ENCODE data around the gene VN1R5.
"Not testable (repeated sequence)": the region's sequence is repeated elsewhere in the genome, so short reads cannot be mapped to it uniquely, and the experiment has no call there.

The VN1R5 gene

DNA sequence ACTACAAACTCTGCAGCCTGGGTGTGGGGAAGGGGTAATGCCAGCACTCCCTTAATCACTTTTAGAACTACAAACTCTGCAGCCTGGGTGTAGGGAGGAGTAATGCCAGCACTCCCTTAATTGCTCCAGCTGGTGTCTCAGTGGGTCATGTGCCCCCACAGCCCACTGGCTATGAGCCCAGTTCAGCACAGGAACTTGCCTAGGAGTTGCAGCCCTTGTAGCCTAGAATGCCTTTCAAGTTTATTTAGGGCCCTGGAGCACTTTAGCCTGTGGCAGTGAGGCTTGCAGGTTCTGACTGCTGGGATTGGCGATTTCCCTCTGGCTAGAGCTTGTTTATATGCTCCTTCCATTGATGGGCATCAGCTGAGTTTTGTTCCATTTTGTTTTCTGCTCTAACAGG is 17.1 kb downstream of the VN1R5 start:
- no peak for DNase-seq (ENCODE audit: low read depth in 2 of 3, low spot score in 2 of 3)

DNA sequence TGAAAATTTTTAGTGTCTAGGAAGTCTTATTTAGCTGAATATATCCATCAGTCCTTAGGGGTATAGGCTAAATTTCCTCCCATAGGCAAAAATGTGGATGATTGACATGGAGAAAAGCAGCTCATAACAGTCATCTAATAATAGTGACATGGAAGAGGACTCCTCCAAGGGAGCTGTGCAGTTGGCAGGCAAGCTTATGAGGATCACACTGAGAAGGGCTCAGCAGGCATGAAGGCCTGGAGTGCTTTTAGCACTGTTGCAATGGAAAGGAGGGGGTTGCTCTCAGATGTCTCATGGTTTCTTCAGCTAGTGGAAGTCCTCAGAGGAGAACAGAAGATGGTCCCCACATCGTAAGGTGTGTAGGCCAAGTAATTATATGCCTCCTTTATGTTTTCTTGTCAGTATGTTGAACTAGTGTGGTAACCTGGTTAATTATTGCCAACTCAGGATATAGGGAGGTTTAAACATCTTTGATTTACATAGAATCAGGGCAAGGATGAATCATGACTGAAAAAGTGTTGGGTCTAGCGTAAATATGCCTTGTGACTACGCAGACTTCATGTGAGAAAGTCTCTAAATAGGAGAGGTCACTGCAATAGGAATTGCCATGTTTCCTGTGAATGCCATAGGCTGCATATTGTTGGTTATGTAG is 18.9 kb downstream of the VN1R5 start:
- DNase-seq (ENCODE audit: low read depth in 2 of 3, low spot score in 2 of 3) = no peak

DNA sequence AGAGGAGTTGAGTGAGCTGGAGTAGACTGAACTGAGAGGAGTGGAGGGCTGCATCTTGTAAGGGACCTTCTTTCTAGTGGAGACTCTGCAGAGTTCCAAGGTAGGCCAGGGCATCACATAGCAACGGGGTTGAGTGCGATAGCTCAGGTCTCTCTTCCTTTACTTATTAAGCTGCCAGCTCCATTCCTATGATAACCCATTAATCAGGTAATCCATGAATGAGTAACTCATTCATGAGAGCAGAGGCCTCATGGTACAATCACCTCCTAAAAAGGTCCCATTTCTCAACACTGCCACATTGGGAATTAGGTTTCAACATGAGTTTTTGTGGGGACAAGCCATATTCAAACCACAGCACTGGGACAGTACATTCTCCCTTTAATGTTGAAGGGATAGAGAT is 21.3 kb downstream of the VN1R5 start:
- DNase-seq (ENCODE audit: low read depth in 2 of 3, low spot score in 2 of 3) = no peak

DNA sequence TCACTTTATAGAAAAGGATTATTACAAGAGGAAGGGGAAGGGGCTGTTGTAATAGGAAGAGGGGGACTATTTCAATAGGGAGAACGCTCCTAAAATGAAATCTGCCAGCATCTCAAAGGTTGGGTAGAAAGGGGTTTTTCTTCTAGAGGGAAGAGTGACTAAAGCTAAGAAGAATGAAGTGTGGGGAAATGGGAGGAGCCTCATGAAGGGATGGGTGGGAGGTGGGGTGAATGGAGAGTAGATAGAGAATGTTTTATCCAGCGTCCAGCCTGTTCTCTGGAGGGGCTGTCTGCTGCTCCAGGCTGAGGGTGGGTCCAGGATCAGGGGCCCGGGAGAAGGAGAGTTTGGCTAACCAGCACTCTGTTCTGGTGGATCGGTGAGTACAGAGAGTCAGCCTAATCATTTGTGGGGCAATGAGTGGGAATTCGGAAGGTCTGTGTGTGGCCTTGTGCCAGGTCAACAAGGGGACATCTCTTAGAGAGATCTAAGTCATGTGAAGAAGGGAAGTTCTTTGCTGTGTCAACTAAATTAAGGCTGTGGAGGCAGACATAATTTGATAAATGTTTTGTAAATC is 25.2 kb downstream of the VN1R5 start:
- no peak for DNase-seq (ENCODE audit: low read depth in 2 of 3, low spot score in 2 of 3)

DNA sequence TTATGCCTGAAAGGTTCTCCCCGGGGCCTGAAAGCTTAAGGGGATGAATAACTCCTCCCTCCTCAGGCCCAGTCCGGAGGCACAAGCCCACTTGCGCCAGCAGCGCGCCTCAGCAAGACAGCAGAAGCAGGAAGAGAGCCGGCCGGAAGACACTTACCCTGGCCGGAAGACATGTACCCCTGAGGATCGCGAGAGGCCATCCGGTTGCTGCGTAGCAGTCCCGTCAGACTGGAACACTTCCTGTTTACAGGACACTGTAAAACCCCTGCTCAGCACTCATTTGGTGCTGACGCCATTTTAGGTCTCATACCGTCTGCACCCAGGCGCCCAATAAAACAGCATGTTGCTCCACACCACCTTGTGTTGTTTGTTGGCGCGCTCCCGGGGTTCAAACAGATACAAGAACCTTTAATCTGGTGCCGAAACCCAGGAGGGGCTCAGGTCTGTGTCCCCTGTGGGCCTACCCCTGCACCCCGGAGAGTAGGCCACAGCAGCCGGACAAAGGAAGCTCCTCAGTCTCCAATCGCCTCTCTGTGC is 30.3 kb downstream of the VN1R5 start:
- DNase-seq (ENCODE audit: low read depth in 2 of 3, low spot score in 2 of 3) = no peak

DNA sequence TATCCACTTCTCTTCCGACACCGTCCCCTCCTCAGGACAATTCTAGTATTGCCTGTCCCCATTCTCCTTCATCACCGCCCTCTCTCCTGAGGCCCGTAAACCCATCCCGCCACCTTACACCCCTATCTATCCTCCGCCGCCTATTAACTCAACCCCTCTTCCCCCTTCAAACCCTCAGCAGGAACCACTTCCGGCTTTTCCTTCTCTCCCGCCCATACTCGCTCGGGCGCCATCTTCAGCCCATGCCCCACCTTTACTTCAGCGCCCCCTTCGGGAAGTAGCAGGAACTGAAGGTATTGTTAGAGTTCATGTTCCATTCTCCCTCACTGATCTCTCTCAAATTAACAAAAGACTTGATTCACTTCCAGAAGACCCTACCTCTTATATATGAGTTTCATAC is 31.6 kb downstream of the VN1R5 start:
- DNase-seq (ENCODE audit: low read depth in 2 of 3, low spot score in 2 of 3) = no peak

DNA sequence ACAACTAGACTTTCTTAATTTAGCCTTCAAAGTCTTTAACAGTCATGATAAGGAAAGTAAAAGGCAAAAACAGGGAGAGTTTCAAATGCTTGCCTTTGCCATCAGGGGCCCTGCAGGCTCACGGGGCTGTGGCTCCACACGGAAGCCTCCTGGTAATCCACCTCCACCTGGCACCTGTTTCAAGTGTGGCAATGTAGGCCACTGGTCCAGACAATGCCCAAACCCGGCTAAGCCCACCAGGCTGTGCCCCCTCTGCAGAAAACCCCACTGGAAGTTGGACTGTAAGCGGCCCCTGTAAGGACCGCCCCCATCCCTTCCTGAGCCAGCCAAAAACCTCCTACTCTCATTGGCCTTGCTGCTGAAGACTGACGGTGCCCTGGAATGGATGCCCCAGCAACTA is 32.5 kb downstream of the VN1R5 start:
- DNase-seq (ENCODE audit: low read depth in 2 of 3, low spot score in 2 of 3) = no peak

DNA sequence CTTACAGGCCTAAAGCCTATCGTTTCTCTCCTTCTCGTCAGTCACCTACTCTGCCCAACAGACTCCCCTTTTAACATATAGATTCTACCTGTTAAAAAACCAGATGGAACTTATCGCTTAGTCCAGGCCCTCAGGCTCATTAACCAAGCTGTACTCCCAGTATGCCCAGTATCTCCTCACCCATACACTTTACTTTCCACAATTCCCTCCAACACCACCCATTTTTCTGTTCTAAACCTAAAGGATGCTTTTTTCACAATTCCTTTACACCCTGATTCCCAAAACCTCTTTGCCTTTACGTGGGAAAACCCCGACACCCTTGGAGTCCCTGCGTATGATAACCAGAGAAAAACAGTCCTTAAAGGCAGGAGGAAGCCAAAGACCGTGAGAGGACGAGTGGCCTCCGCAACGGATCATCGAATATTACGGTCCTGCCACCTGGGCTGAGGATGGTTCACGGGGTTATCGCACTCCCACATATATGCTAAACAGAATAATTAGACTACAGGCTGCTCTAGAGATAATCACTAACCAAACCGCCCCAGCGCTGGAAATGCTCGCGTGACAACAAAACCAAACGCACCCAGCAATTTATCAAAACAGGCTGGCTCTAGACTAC is 33.5 kb downstream of the VN1R5 start:
- DNase-seq (ENCODE audit: low read depth in 2 of 3, low spot score in 2 of 3) = not testable (repeated sequence)

DNA sequence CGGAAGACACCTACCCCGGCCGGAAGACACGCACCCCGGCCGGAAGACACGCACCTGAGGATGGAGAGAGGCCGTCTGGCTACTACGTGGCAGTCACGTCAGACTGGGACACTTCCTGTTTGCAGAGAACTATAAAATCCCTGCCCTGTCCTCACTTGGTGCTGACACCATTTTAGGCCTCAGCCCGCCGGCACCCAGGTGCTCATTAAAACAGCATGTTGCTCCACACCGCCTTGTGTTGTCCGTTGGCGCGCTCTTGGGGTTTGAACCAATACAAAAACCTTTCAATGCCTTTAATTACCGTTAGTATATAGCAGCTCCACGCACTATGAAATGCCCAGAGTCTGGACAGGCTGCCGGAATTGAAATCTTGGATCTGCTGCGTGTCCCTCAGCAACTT is 34.7 kb downstream of the VN1R5 start:
- no peak for DNase-seq (ENCODE audit: low read depth in 2 of 3, low spot score in 2 of 3)

DNA sequence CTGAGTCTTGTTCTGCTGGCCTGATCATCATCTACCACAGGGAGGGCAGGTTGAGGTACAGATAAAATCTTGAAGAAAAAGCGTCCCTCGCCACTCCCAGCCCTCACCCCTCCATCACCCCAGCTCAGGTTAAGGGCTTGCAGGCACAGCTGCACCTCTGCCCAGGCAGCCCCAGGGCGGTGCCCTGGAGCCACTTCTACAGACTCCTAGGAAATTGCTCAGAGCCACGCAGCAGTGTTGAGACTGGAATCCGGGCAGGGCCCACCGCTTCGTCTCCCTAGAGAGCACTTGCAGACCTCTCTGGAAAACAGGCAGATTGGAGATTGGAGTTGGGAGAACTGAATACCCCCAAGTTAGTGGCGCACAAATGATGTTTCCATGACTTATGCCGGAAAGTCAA is 35.3 kb downstream of the VN1R5 start:
- DNase-seq (ENCODE audit: low read depth in 2 of 3, low spot score in 2 of 3) = no peak

DNA sequence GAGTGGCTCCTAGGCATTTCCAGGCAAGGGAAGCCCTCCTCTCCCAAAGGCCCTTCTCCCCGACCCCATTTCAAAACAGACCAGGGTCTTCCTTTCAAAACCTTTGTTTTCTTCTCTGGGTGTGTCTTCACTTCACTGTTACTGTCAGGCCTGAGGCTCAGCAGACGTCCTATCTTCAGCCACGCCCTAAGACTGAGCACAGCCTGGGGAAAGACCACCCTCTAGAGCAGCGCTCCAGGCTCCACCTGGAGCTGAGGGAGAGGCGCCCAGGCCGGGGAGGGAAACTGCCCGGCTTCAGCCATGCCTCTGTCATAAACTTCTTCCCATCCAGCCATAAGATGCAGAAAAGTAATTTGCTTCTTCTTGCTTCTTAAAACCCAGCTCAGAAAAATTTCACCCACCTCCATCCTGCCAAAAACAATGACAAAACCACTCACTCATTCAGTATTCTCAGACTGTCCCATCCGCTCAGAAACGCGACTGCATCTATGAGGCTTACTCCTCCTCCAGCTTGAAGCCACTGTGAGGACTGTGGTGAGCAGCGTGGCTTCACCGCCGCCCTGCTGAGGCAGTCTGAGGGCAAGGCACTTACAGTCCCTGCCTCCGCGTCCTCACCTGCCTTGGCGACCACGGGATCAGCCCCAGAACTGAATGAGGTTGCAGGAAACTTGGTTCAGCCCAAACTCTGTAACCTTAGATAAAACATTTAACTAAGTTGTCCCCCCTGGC is 36.1 kb downstream of the VN1R5 start:
- DNase-seq (ENCODE audit: low read depth in 2 of 3, low spot score in 2 of 3) = no peak

DNA sequence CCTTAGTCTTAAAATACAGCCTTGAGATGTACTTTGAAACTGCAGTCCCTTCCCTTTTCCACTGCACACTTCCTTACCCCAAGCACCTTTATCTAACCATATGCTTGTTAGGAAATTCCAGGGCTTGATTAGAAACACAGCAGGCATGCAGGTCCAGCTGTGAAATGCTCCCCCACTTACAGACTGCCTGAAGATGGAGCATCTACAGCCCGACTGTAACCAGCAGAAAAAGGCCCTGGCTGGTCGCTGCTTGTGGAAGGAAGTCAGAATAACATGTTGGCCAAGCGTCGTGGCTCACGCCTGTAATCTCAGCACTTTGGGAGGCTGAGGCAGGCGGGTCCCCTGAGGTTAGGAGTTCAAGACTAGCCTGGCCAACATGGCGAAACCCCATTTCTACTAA is 37.2 kb downstream of the VN1R5 start:
- DNase-seq (ENCODE audit: low read depth in 2 of 3, low spot score in 2 of 3) = no peak

DNA sequence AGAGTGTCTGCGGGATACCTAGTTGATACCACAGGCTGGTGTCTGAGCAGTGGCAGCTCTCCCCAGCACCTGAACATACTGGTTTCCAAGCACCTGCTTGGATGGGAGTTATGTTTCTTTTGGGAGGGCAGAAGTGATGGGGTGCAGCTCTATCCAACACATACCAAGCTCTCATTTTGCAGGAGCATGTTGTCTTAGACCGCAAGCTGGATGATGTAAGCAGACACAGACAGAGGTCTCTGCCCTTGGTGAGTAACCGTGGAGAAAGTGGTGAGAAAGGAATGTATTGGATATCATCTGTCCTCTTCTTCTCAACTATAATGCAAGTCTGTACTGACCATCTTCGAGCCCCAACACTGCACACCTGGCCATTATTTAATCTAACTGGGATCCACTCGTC is 38.4 kb downstream of the VN1R5 start:
- no peak for DNase-seq (ENCODE audit: low read depth in 2 of 3, low spot score in 2 of 3)

DNA sequence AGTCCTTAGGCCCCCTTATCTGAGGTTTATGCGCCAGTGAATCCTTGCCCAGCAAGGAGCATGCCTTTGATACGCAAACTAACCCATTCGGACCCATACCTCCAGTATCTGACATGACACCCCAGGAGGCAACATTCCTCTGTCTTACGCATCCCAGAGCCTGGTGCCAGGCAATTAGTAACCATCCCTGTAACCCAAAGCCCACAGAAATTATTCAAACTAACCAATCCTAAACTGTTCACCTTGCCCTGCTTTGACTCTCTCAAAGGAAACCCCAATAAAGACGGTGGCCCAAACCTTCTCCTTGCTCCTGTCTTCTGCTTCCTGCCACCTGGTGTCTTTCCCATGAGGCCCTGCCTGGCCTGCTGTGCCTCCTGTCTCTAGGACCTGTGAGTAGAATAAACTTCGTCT is 39.4 kb downstream of the VN1R5 start:
- DNase-seq (ENCODE audit: low read depth in 2 of 3, low spot score in 2 of 3) = no peak

DNA sequence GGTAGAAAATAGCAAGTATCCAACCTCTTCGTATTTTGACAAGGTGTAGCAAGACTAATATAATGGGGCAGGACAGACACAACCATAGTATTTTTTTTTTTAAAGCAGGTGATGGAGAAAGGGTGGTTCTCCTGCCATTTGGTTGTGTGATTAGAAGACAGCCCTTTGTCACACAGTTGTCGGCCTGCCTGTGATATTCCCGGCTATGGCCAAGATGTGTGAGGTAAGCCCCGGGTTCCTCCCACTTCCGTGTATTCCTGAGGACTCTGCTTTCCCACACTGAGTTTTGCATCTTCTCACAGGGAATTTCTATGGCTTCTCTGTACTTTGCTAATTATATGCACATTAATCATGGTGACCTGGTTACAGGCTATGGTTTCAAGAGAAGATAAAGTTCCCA is 39.9 kb downstream of the VN1R5 start:
- no peak for DNase-seq (ENCODE audit: low read depth in 2 of 3, low spot score in 2 of 3)

DNA sequence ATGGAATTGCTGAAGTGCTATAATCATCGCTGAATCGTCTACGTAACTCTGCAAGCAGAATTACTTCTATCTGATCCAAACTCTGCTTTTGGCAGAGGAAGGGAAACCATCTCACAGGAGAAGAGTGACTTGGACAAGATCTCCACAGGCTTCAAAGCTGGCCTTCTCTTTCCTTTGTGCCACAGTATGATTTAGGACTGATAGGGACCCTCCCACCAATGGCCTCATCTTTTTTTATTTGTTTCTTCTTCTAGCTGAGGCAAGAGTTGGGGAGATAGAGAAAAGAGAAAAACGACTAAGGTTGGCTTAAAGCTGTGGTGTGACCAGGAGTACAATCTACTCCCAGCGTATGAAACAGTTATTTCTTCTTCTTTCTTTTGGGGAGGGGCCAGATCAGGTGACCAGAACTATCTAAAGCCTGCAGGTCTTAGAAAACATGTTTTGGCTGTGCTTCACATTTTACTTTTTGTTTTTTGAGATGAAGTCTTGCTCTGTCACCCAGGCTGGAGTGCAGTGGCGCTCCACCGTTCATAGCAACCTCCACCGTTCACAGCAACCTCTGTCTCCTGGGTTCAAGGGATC is 40.8 kb downstream of the VN1R5 start:
- no peak for DNase-seq (ENCODE audit: low read depth in 2 of 3, low spot score in 2 of 3)

DNA sequence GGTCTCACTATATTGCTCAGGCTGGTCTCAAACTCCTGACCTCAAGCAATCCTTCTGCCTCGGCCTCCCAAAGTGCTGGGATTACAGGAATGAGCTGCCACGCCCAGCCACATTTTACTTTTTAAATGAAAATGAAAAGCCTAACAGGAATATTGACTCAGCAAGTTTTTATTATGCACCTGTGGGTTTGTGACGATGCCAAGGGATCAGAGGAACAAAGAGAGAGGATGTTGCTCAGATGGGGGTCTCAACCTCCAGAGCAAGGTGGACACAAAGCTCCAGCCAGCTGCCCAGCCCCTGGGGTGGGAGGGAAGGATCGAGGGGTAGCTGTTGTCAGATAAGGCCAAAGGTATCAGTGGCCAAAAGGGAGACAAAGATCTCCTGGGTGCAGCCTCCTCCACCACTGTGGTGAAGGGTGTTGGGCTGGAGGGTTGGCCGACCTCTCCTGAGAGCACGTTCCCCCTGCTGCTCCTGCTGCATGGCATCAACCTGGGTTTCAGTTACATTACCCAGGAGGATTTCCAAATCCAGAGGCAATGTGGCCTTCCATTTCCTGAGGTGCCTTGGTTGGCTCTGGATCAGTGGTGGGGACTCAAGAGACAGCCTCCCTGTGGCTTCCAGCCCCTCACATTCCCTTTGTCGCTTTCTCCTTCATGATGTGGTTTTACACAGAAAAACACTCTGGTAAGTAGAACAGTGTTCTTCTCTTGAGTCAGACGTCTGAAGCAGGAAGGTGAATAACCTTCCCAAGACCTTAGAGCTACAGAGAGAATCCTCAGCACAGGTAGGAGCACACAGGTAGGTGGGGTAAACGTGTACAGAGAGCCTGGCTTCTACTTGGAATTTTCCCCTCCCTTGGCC is 41.6 kb downstream of the VN1R5 start:
- no peak for DNase-seq (ENCODE audit: low read depth in 2 of 3, low spot score in 2 of 3)

DNA sequence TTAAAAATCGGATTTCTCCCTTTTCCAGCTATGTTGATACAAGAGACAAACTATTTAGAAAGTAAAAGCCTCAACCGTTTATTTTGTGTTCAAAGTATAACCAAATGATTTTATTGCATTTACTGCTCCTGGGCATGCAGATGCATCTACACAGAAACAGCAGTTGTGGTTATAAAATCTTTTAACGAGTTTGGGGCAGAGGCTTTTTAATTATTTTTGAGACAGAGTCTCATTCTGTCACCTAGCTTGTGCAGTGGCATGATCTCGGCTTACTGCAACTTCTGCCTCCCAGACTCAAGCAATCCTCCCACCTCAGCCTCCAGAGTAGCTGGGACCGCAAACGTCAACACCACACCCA is 42.2 kb downstream of the VN1R5 start:
- no peak for DNase-seq (ENCODE audit: low read depth in 2 of 3, low spot score in 2 of 3)

DNA sequence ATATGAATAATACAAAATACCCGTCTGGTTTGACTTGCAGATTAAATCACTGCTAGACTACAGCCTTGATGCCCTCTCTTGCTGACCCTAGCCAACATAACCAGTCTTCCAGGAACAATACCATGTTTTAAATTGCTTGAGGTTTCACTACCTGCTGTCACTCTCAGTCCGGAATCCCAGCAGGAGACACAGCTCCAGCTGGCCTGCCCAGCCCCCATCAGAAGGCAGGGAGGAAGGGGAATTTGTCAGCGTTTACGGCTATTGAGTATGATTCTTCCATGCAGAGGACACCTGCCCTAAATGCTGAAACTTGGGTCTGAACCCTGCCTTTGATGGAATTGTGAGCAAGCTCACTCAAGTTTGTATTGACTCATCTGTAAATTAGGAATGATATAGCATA is 42.8 kb downstream of the VN1R5 start:
- DNase-seq (ENCODE audit: low read depth in 2 of 3, low spot score in 2 of 3) = no peak

DNA sequence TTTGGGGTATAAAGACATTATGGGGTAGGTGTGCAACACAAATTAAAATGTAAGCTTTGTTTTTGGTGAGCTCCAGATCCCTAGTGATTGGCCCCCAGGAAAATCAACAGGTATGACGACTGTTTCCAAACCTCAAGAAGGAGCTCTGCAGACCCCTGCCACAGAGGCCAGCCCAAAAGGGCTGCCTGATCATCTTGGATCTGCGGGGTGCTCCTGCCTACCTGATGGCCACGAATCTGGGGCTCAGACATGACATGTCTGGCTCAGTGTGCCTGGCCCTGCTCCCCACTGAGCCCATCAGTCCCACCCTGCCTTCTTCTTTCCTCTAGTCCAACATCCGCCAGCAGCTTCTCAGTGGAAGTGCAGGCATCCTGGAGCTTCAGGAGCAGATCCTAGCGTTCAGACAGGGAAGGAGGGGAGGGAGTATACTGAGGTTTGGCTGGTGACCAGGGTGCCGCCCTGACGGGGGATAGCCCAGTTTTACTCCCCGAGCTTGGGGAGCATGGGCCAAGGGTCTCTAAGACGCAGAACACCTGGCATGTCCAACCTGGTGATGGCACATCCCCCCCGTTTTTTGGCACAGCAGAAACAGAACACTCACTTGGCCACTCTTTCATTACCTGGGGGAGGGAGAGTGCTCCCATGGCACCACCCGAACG is 44.0 kb downstream of the VN1R5 start:
- no peak for DNase-seq (ENCODE audit: low read depth in 2 of 3, low spot score in 2 of 3)

All from activated CD8-positive, alpha-beta memory T cell treated with anti-CD3 and anti-CD28 coated beads for 48 hours (primary cell).